CD4-positive, alpha-beta T cell treated with Interferon alpha-2 for 1 hour (primary cell): ENCODE data around the gene STK25.
"Not testable (repeated sequence)": the region's sequence is repeated elsewhere in the genome, so short reads cannot be mapped to it uniquely, and the experiment has no call there.

ENCODE experiments used
- DNase-seq, 2 donors: peaks; one replicate each; pipeline ENCODE4 v3.0.0-alpha.2; 2020 to 2022

Gene STK25

DNA sequence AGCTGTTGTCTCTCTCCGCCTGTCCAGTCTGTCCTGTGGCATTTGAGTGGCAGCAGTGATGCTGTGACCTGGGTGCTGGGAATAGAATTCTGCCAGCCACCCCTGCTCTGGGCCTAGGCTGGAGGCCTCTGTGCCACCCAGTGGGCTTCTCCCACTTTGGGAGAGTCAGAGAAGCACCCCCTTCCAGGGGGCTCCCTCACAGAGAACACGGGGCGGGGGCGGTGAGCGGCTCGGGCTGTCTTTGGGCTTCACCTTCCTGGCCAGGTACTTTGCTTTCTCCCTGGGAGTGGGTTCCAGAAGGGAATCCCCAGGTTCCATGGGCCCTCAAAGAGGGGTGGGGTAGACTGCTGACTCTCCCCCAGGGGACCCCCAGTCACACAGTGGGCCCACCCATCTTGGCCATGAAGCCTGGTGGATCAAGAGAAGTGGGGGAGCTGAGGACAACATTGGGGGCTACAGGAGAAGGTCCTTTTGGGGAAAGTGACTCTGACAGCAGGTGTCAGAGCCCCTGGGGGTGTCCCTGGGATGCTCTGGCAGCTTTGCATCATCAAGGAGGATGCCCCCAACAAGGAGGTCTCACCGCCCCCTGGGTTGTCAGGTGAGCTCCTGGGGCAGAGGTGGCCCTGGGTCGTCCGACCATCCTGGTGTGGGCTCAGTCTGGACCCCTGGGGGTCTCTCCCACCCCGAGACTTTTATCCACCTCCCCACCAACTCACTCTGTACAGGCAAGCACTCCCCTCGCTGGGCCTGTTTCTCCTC is 31.4 kb upstream of the STK25 start:
- no peak for DNase-seq

DNA sequence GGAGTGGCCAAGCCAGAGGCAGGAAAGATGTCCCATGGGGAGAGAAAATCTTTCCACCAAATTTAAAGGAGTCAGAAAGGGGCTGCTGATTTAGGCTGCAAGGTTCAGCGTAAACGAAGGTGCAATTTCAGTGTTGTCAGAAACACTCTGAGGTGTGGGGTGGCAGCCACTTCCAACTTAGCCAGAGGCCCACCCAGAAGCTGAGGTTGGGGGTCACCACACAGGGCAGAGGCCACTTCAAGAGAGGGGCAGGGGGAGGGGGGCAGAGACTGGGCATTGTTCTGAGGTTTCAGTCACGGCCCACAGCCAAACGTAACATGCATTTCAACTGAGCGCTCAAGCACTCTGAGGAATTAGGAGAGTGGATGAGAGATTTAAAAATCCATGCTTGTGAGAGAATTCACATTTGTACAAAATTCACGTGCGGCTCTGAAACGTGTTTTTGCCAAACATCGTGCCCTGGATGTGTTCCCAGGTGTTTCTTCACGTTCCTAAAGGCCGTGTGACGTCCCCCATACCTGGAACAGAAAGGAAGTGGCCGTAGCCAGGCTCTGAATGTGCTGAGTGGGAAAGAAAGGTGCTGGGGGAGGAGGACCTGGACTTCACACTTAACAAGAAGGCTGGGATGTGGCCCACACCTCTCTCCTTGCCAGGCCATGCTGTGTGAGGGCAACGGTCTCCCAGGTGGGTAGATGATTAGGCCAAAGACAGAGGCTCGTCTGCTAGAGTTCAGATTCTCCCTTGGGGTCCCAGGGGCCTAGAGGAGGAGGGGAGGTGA is 30.6 kb upstream of the STK25 start:
- DNase-seq: no peak

DNA sequence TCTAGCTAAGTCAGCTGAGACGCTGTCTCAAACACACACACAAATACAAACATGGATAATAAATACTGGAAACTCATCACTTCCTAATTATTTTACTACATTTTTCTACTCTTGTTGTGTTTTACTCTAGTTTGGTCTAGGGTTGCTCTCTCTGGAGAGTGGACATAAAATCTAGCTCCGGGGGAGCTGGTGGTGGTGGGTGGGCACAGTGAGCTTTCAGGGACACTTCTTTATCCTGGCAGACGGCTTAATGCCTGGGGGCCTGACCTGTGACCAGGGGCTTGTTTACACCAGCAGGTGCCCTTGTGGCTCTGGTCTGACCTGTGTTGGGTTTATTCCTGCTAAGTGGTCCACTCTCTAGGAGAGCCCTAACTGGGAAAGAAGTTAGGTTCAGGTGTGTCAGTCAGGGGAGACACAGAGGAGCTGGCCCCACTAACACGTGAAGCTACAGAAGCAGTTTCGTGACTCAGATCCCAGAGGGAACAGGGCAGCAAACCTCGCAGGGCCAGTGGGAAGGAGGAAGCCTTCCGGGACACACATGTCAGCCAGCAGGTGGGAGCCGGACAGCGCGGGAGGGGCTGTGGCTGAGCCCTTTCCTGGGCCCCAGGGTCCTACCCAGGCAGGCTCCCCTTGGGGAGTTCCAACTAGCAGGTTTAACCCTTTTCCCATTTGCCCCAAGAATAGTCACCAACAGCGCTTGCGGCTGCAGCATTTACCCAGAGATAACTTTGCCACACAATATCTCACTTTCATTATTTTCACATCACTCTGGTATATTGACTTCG is 27.7 kb upstream of the STK25 start:
- DNase-seq: no peak

DNA sequence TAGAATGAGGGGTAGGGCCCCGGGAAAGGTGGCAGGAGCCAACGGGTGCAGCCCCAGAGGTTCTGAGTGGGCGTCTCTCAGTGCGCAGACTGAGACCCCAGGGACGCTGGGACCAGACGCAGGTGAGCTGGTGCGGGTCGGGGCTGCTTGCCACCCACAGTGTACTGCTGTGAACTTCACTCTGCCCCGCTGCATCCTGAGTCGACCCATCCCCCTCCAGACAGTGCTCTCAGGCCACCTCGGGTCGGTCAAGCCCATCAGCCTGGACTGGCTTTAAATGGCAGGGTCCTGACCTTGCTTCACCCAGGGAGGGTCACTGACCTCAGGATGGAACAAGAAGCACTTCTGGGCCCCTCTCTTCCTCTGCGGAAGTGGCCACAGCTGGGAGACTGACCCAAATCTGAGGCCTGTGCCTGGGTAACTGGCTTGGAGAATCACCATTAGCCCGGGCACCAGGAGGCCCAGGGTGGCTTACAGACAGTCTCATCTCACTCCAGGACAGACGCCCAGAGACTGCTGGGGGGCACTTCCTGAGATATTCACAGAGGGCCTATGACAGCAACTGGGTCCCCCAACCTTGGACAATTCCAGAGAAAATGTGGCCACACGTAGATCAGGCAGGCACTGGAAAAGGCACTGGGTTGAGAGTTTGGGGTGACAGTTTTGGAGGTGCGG is 26.5 kb upstream of the STK25 start:
- no peak for DNase-seq

DNA sequence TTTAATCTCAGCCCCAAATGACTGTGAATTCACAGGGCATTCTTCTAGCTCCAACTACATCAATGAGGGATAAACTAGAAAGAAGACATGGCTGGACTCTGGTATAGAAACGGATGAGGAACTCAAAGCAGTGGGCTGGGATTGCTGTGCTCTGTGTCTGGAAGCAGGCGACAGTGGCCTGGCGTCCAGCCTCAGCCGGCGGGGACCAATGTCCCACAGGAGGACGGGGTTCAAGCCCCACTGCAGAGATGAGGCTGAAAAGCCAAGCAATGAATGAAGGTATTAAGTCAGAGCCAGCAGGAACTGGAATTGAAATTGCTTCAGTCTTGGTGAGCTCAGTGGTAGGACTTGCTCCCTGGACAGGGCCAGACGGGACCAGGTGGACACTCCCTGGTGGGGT is 25.9 kb upstream of the STK25 start:
- no peak for DNase-seq

DNA sequence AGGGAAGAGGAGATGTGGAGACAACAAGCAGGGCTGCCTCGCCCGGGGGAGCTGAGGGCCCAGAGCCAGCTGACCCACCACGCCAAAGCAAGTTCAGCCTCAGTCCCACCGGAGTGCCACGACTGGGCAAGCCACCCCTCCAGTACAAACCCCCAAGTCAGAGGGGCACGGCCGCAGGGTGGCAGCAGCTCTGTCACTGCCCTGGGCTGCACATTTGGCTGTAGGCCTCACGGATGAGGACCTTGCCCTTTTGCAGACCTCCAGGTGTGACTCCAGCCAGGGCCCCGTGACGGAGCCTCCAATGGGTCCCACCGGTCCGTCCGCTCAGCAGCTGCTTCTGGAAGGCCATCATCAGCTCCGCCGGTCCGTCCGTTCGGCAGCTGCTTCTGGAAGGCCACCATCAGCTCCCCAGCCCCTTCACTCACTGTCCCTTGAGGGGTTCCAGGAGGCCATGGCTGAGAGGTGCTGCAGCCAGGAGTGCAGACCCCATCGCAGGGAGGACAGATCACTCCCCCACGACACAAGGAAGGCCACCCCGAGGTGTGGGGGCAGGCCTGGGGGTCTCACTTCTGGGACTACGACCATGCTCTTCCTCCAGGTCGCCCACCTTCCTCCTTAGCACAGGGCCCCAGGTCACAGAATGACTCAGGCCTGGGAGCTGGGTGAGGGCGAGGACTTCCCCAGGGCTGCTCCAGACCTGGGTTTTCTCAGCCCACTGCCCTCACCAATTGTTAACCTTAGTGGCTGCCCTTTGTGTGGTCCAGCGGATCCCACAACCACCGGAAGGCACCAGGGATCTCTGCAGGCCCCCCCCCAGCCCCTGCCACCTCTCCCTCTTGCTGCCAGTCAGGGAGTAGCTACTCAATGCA is 24.6 kb upstream of the STK25 start:
- DNase-seq: no peak

DNA sequence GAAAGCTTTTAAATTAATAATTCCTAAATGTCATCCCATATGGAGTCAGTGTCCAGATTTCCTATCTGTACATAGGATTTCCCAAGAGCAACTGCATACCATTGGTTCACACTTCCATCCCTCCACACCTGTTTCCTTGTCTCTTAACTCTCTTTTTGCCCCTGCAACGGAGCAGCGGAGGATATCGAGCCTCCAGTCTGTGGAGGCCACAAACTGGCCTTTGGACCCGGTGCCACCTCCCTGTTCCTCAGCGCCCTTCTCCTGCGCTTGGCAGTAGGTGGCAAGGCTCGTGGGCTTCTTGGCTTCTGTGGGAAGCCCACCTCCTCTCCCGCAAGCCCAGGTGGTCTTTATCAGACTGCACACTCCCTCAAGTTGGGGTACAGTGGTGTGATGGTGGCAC is 23.8 kb upstream of the STK25 start:
- DNase-seq: no peak

DNA sequence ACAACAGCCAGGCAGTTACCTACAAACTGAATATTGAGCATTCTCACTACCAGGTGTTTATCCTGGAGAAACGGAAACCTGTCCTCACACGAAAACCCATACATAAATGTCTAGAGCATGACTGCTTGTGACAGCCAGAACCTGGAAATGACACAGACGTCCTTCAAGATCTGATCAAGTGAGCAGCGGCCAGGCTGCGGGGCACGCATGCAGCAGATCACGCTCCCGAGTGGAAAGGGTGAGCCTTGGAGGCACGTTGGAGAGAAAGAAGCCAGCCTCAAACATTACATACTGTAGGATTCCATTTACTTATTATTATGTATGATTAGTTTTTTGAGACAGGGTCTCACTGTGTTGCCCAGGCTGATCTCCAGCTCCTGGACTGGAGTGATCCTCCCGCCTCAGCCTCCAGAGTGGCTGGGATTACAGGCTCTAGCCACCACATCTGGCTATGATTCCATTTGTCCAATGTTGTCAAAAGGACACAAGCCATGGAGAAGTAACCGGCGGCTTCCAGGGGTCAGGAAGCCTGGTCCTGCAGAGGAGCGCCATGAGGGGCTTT is 22.9 kb upstream of the STK25 start:
- no peak for DNase-seq

DNA sequence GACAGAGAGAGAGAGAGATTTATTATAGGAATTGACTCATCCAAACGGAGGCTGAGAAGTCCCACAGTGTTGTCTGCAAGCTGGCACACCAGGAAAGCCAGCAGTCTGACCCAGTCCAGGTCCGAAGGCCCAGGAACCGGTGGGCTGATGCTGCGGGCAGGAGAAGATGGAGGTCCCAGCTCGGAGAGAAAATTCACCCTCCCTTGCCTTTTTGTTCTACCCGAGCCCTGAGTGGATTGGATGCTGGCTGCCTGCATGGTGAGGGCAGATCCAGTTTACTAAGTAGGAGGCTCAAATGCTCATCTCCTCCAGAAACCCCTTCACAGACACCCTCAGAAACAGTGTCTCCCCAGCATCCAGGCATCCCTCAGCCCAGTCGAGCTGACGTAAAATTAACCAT is 22.2 kb upstream of the STK25 start:
- DNase-seq: no peak

DNA sequence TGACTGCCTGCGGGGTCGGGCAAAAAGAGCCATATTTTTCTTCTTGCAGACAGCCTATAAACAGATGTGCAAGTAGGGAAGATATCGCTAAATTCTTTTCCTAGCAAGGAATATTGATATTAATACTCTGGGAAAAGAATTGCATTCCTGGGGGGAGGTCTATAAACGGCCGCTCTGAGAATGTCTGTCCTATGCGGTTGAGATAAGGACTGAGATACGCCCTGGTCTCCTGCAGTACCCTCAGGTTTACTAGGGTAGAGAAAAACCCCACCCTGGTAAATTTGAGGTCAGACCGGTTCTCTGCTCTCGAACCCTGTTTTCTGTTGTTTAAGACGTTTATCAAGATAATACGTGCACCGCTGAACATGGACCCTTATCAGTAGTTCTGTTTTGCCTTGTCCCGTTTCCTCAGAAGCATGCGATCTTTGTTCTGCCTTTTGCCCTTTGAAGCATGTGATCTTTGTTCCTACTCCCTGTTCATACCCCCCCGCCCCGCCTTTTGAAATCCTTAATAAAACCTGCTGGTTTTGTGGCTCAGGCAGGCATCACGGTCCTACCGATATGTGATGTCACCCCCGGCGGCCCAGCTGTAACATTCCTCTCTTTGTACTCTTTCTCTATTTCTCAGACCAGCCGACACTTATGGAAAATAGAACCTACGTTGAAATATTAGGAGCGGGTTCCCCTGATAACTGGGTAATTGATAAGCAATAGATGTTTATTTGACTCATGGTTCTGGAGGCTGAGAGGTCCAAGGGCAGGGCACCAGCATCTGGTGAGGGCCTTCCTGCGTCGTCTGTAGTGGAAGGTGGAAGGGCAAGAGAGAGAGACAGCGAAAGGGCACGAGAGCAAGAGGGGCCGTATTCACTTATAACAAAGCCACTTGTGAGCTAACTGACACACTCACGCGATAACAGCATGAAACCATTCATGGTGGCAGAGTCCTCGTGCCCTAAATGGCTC is 17.7 kb upstream of the STK25 start:
- not testable (repeated sequence) for DNase-seq

DNA sequence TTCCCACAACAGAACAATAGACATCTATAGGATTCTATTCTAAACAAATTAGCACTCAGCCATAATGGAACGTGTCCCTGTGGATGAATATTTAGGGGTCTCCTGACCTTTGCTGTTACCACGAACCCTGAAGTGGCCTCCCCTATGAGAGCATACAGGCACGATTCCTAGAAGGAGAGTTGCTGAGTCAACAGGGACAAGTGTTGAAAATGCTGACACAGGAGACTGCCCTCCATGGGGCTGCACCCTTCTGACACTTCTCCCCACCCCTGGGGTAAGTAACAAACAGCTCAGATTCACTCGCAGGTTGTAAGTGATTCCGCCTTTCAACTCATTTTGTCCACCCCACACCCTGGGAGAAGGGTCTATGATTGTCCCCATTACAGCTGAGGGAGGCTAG is 14.1 kb upstream of the STK25 start:
- DNase-seq: no peak

DNA sequence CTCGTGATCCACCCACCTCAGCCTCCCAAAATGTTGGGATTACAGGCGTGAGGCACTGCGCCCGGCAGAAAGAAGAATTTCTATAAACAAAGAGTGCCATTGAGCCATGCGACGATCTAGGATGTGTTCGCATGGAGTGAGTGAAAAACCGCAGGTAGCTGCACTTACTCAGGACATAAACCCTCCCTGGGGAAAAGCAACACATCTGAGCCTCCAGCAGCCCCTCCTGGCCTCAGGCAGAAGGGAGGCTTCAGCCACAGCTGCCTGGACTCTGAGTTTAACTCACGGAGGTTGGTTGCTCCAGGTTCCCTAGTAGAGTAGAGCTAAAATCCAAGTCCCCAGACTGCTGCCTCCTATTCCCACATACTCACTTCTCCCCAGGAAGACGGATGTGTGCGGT is 11.3 kb upstream of the STK25 start:
- DNase-seq: no peak

DNA sequence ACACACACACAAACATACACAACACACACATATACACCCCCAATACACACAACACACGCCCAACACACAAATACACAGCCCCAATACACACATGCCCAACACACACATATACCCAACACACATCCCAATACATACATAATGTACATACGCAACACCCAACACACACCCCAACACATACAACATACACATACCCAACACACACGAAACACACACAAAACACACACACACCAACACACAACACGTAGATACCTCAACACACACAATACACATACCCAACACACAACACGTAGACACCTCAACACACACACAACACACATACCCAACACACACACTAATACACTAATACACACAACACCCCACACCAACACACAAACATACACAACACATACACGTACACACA is 8.9 kb upstream of the STK25 start:
- DNase-seq: no peak

DNA sequence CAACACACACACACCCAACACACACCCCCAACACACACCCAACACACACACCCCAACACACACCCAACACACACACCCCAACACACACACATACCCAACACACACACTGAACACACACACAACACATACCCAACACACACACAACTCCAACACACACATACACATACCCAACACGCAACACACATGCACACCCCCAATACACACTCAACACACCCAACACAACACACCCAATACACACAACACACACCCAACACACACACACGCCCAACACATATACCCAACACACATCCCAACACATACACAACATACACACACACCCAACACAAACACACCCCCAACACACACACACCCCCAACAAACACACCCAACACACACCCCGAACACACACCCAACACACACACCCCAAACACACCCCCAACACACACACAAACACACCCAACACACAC is 8.2 kb upstream of the STK25 start:
- DNase-seq: no peak

DNA sequence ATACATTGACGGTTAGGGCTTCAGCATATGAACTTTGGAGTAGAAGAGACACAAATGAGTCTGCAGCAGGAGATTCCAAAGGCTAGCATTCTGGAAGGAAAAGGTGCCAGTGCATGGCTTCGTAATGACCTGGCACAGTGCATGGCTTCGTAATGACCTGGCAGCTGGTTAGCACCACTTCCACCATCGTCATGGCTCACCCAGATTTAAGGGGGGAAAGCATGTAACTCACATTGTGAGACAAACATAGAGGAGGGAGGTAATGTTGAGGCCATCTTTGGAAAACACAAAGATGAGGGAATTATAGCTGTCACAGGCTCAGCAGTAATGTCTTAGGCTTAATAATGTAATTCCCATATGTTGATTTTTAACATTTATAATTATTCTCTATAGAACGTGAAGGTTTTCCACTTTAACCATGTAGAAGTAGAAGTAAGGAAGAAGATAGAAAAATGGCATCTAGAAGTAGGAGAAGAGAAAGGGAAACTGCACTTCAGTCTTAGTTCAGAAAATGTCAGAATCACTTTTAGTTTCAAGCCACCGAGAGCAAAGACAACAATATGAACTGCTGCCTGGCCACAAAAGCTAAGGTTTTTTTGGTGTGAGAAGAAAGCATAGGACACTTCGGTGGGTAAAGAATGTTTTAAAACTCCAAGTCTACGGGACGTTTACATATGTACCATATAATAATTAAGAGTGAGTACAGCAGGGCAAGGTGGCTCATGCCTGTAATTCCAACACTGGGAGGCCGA is 6.8 kb upstream of the STK25 start:
- no peak for DNase-seq

DNA sequence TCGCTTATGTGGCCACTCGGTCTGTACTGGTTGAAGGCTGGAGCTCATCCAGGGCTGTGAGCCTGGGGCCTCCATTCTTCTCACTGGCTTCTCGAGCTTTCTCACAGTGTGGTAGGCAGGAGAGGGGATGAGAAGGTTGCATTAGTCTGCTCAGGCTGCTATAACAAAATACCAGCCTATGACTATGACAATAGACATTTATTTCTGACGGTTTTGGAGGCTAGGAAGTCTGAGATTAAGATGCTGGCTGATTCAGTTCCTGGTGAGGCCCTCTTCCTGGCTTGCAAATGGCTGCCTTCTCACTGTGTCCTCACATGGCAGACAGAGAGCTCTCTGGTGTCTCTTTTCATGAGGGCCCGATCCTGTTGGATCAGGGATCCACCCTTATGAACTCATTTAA is 6.2 kb upstream of the STK25 start:
- no peak for DNase-seq

DNA sequence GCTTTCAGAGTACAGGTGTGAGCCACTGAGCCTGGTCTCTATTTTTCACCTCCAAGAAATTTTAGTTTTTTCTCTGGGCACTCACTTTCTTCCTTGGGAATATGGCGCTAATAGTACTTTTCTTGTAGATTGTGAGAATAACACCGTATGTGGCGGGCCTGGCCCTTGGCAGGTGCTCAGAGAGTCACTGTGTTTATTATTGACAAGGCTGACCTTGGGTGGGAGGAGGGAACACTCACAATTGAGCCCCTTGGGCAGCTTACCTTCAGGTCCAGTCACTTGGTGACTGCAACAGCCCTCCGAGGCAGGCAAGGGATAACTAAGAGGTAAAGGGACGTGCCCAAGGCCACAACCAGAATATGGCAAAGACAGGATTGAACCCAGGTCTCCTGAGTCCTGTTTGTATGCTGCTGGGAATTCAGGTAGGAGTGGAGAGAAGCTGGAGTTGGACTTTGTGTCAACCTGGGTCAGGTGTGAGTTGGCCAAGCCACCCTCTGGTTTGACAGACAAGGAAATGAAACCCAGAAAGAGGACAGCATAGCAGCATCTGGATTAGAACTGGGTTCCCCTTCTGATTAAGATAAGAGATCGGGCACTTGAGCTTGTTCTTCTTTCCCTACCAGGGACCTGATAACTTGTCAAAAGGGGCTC is 2.8 kb upstream of the STK25 start:
- DNase-seq: no peak

DNA sequence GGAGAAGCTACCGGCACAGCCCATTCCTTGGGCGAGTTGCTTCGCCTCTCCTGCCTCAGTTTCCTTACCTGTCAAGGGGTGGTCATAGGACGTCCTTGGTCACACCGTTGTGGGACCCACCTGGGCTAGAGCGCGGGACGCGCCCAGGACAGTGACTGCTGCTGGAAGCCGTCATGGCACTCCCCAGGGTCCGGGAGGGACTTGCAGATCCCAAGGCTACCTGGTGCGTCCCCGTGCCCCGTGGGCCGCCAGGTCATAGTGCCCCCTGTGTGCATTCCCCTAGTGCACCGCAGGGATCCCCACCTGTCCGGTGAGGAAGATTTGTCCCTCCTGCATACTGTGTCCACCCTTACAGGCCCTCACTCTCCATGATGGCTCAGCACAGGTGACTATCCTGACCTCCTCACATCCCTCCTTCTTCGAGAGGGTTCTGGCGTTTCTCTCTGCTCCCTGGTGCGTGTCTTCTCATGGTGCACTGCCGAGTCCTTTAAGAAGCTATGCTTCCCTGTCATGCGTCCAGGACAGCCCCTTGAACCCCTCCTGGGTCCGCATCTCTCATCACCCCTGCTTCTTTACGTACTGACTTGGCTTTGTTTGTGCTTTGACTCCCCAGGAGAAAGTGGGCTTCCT is 886 bp upstream of the STK25 start:
- no peak for DNase-seq
